GM19328 (cell line): ENCODE data around the gene PACS1.
"Not testable (repeated sequence)": the region's sequence is repeated elsewhere in the genome, so short reads cannot be mapped to it uniquely, and the experiment has no call there.

ENCODE experiments used
- ATAC-seq: cut with Tn5 transposase; IDR thresholded peaks from one replicate; pipeline ENCODE4 v1.9.1; 2021; ENCODE audit warnings: mild to moderate bottlenecking, moderate library complexity; ENCODE audit not compliant: unreplicated experiment

Gene PACS1

GRCh38 chr11:66239998-66240780, 170.1 kb downstream of the PACS1 start:
- no peak for ATAC-seq

- no peak for ATAC-seq
These were observed 170.7 kb downstream of the PACS1 start for GRCh38 chr11:66240781-66241136.

- no peak for ATAC-seq
These were observed 172.2 kb downstream of the PACS1 start for GRCh38 chr11:66242095-66242765.

- ATAC-seq = no peak
These were observed 173.9 kb downstream of the PACS1 start for GRCh38 chr11:66243782-66244535.

GRCh38 chr11:66247295-66247694, 177.2 kb downstream of the PACS1 start:
- ATAC-seq = no peak

GRCh38 chr11:66247801-66248200, 177.7 kb downstream of the PACS1 start:
- ATAC-seq = no peak

- ATAC-seq = no peak
These were observed 178.8 kb downstream of the PACS1 start for GRCh38 chr11:66248903-66249302.

GRCh38 chr11:66251809-66252208, 181.7 kb downstream of the PACS1 start:
- ATAC-seq = no peak

- ATAC-seq = not testable (repeated sequence)
These were observed 183.0 kb downstream of the PACS1 start for GRCh38 chr11:66253081-66253480.

GRCh38 chr11:66258473-66258893, 188.4 kb downstream of the PACS1 start:
- ATAC-seq = no peak

- no peak for ATAC-seq
These were observed 189.2 kb downstream of the PACS1 start for GRCh38 chr11:66259225-66259624.

GRCh38 chr11:66259956-66260355, 189.9 kb downstream of the PACS1 start:
- ATAC-seq = no peak

- no peak for ATAC-seq
These were observed 191.5 kb downstream of the PACS1 start for GRCh38 chr11:66261578-66261977.

- no peak for ATAC-seq
These were observed 192.1 kb downstream of the PACS1 start for GRCh38 chr11:66262191-66262590.

- ATAC-seq = no peak
These were observed 192.6 kb downstream of the PACS1 start for GRCh38 chr11:66262696-66263095.

GRCh38 chr11:66263231-66263630, 193.2 kb downstream of the PACS1 start:
- no peak for ATAC-seq

- no peak for ATAC-seq
These were observed 193.7 kb downstream of the PACS1 start for GRCh38 chr11:66263785-66264184.

- ATAC-seq = no peak
These were observed 194.3 kb downstream of the PACS1 start for GRCh38 chr11:66264383-66264782.

GRCh38 chr11:66264914-66265313, 194.8 kb downstream of the PACS1 start:
- ATAC-seq = no peak

GRCh38 chr11:66265531-66266377, 195.7 kb downstream of the PACS1 start:
- ATAC-seq = no peak
